DND-41 (cell line): ENCODE measurements around the gene ERVFRD-1.
A peak's percentile ranks its signal among the peaks of the same experiment; 100 is the strongest.

Source experiments
- ATAC-seq: fragments of 200-7000 bp; cut with Tn5 transposase; 3 replicates; pipeline ENCODE4 v1.9.1; 2021; ENCODE audit warnings: low read depth; ENCODE audit not compliant: insufficient read depth
- DNase-seq: peaks from one replicate; pipeline ENCODE4 v3.0.0-alpha.2; 2020
- H2AFZ ChIP-seq: 2 replicates; pipeline ENCODE4 v1.6.0; 2012; ENCODE audit warnings: low read depth, low read length
- H3K27ac ChIP-seq: 2 replicates; pipeline ENCODE4 v1.5.1; 2012; ENCODE audit warnings: low read length, inconsistent platforms
- H3K27me3 ChIP-seq: fragments of 200-600 bp; sonication (generic); 2 replicates; pipeline ENCODE4 v1.6.0; 2012; ENCODE audit warnings: low read length, mild to moderate bottlenecking, inconsistent platforms; ENCODE audit not compliant: insufficient read depth, poor library complexity
- H3K36me3 ChIP-seq: 2 replicates; pipeline ENCODE4 v1.5.1; 2012; ENCODE audit warnings: low read length, inconsistent platforms; ENCODE audit not compliant: insufficient read depth
- H3K4me1 ChIP-seq: 2 replicates; pipeline ENCODE4 v1.5.1; 2012; ENCODE audit warnings: mild to moderate bottlenecking, low read length; ENCODE audit not compliant: insufficient read depth
- H3K4me2 ChIP-seq: 2 replicates; pipeline ENCODE4 v1.6.0; 2012; ENCODE audit warnings: mild to moderate bottlenecking, moderate library complexity, low read length, inconsistent platforms; ENCODE audit not compliant: insufficient read depth
- H3K4me3 ChIP-seq, 2 experiments: fragments of 200-600 bp in 1 of 2; shearing (Covaris generic) in 1 of 2; 2 replicates each; pipeline ENCODE4 v1.5.1; 2012 to 2016; ENCODE audit warnings: inconsistent platforms in 2 of 2, low read length in 2 of 2, mild to moderate bottlenecking in 2 of 2, low read depth in 1 of 2, moderate library complexity in 1 of 2
- H3K79me2 ChIP-seq: 2 replicates; pipeline ENCODE4 v1.6.0; 2012; ENCODE audit warnings: low read length, inconsistent platforms; ENCODE audit not compliant: insufficient read depth
- H3K9ac ChIP-seq: 2 replicates; pipeline ENCODE4 v1.6.0; 2012; ENCODE audit warnings: low read depth, mild to moderate bottlenecking, inconsistent platforms, low read length, moderate library complexity
- H3K9me3 ChIP-seq: 2 replicates; pipeline ENCODE4 v1.5.1; 2012; ENCODE audit warnings: low read length, moderate library complexity, mild to moderate bottlenecking, inconsistent platforms; ENCODE audit not compliant: insufficient read depth, severe bottlenecking
- H4K20me1 ChIP-seq: 2 replicates; pipeline ENCODE4 v1.6.0; 2012; ENCODE audit warnings: low read length; ENCODE audit not compliant: insufficient read depth
- CTCF ChIP-seq: IDR thresholded peaks from 2 replicates; pipeline ENCODE4 v1.5.1; 2012; ENCODE audit warnings: borderline replicate concordance, low read length, moderate library complexity, mild to moderate bottlenecking; ENCODE audit not compliant: poor library complexity, severe bottlenecking; ENCODE audit errors: extremely low read depth
- EZH2 ChIP-seq: IDR thresholded peaks from 3 replicates; pipeline ENCODE4 v1.6.1; 2012; ENCODE audit warnings: borderline replicate concordance, low read depth, mild to moderate bottlenecking, moderate library complexity, low read length, inconsistent platforms; ENCODE audit not compliant: severe bottlenecking

Gene ERVFRD-1

GRCh38 chr6:11096109-11096508 is 15.4 kb downstream of the ERVFRD-1 start:
- TF ChIP-seq CTCF (no peak), EZH2 (no peak)
- H3K9me3 ChIP-seq: peaks cover 4% of the 10 kb centered on the region
- H4K20me1 ChIP-seq: peaks cover 10% of the 10 kb centered on the region; the same call in 1 of the 2 replicates
- DNase-seq (peak; percentile 35), ATAC-seq (no peak)
- no peak overlapping the region for H2AFZ ChIP-seq
- H3K4me1 ChIP-seq: peaks cover 25% of the 10 kb centered on the region
- H3K9ac ChIP-seq: peak overlapping the region; percentile 97
- peaks cover 72% of the 10 kb centered on the region for H3K79me2 ChIP-seq
- no peak overlapping the region; the same call in 1 of the 2 replicates for H3K27ac ChIP-seq
- H3K27me3 ChIP-seq: no peaks in the 10 kb centered on the region
- peak overlapping the region in 1 of 2 experiments; percentile 88; a peak in 2 of 4 replicates for H3K4me3 ChIP-seq
- peak overlapping the region; percentile 64 for H3K4me2 ChIP-seq
- peaks cover 26% of the 10 kb centered on the region for H3K36me3 ChIP-seq

GRCh38 chr6:11094941-11095340 is 16.6 kb downstream of the ERVFRD-1 start:
- peak overlapping the region; percentile 97 for H3K27ac ChIP-seq
- H3K9ac ChIP-seq: peak overlapping the region; percentile 97
- peak overlapping the region; percentile 64 to 88 for H3K4me3 ChIP-seq
- H3K9me3 ChIP-seq: no peaks in the 10 kb centered on the region
- H2AFZ ChIP-seq: peak overlapping the region; percentile 95
- H3K79me2 ChIP-seq: peaks cover 61% of the 10 kb centered on the region
- H3K4me1 ChIP-seq: peaks cover 25% of the 10 kb centered on the region
- H3K27me3 ChIP-seq: no peaks in the 10 kb centered on the region
- DNase-seq (no peak), ATAC-seq (no peak)
- TF ChIP-seq CTCF (no peak), EZH2 (no peak)
- peak overlapping the region; percentile 64 for H3K4me2 ChIP-seq
- H3K36me3 ChIP-seq: peaks cover 23% of the 10 kb centered on the region
- H4K20me1 ChIP-seq: peaks cover 9% of the 10 kb centered on the region; the same call in 1 of the 2 replicates

- no peaks in the 10 kb centered on the region for H3K9me3 ChIP-seq
- ATAC-seq: peak; percentile 36
Observed at GRCh38 chr6:11094411-11094851, 17.1 kb downstream of the ERVFRD-1 start.

More at GRCh38 chr6:11094411-11094851, 17.1 kb downstream of the ERVFRD-1 start:
- H3K4me3 ChIP-seq: peak overlapping the region; percentile 64 to 88
- DNase-seq: peak; percentile 60
- H3K79me2 ChIP-seq: peaks cover 56% of the 10 kb centered on the region
- no peaks in the 10 kb centered on the region for H3K27me3 ChIP-seq
- H3K4me2 ChIP-seq: peak overlapping the region; percentile 64
- H3K9ac ChIP-seq: peak overlapping the region; percentile 97
- H3K27ac ChIP-seq: peak overlapping the region; percentile 97
- H2AFZ ChIP-seq: peak overlapping the region; percentile 95
- no peak for TF ChIP-seq CTCF
- no peak for TF ChIP-seq EZH2
- peaks cover 9% of the 10 kb centered on the region; the same call in 1 of the 2 replicates for H4K20me1 ChIP-seq
- peaks cover 25% of the 10 kb centered on the region for H3K4me1 ChIP-seq
- H3K36me3 ChIP-seq: peaks cover 22% of the 10 kb centered on the region
